GM21367 (cell line): ENCODE measurements around the gene MMD.
"Not testable (repeated sequence)": the region's sequence is repeated elsewhere in the genome, so short reads cannot be mapped to it uniquely, and the experiment has no call there.

ENCODE experiments used
- ATAC-seq: cut with Tn5 transposase; IDR thresholded peaks from one replicate; pipeline ENCODE4 v1.9.1; 2021; ENCODE audit not compliant: unreplicated experiment

MMD gene

GRCh38 chr17:55398689-55399088, 22.9 kb downstream of the MMD start:
- ATAC-seq: no peak

- no peak for ATAC-seq
These were observed 25.7 kb downstream of the MMD start for GRCh38 chr17:55395803-55396505.

DNA sequence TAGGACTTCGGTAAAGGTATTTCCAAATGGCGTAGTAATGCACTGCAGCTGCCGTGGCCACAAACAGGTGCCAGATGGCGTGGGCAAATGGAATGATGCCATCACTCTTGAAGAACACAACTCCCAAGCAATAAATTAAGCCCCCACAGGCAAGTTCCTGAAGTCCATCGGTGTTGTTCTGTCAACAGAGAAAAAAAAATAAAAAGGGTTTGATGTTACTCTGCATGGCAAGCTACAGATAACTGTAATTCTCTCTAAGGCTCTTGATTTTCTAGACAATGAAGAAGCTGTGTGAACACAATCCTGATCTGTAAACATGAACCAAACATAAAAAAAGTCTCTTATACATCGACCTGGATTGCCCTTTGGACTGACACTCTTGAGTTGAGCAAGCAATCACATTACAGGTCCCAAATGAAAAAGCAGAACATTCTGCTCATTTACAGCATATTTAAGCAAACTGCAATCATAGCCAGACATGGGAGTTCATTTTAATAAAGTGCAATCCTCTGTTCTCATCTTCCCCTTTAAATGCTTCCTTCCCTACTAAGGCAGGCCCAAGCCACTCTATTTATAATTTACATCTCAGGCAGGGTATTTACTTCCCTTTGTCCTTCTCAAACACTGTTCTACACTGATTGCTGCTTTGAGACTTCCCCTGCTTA, 27.1 kb downstream of the MMD start:
- no peak for ATAC-seq

- no peak for ATAC-seq
These were observed 29.7 kb downstream of the MMD start for GRCh38 chr17:55391764-55392467.

DNA sequence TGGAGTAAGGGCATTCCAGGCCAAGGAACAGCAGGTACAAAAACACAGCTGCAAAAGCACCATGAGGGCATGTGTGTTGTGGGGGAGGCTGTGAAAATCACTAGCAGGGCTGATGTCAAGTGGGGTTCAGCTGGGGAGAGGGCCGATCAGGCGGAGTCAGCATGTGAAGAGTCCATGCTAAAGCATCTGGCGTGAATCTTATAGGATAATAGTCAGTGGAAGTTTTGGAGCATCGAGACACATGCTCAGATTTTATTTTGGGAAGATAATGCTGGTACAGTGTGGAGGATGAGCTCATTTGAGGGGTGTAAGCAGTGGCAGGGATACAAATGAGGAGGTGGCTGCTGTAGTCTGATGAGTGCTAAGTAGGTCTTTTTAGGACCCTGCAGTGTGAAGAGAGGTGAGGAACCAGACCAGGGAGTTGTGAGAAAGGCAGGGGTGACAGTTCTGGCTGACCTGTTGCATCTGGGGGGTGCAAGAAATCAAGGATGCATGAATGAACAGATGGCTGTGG, 30.3 kb downstream of the MMD start:
- ATAC-seq: no peak

DNA sequence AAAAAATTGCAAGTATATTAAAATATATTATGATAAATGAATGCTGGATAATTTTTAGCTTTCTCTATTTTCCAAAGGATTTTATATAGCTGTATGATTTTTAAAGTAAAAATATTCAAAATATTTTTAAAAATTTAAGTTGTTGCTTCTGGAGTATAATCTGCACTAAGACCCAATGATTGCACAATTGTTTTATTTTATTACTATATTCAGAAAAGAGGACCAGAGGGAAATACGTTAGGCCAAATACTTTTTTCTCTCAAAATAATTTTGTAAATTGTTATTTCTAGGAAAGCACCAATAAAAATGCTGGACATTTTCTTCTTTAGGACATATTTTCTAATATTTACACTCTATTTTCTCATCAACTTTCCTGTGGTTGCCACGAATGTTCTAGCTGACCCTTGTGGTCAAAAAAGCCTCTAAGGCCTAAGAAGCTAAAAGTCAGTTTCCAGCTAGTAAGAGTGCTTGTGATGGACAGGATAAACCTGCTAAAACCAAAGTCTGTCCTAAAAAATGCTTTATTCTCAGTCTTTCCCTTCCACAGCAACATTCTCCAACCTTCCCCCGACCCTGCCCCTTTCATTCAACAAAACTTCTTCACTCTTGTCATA, 31.2 kb downstream of the MMD start:
- no peak for ATAC-seq

DNA sequence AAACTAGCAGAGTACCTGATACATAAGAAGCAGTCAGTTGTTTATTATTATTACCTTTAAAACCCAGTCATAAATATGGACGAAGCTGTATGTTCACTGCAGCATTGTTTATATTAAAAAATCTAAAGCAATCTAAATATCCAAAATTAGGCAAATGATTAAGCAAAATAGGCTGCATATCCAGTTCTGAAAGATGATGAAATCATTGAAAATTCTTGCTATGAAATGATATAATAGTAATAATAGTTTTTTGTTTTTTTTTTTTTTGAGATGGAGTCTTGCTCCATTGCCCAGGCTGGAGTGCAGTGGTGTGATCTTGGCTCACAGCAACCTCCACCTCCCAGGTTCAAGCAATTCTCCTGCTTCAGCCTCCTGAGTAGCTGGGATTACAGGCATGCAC, 31.9 kb downstream of the MMD start:
- not testable (repeated sequence) for ATAC-seq

DNA sequence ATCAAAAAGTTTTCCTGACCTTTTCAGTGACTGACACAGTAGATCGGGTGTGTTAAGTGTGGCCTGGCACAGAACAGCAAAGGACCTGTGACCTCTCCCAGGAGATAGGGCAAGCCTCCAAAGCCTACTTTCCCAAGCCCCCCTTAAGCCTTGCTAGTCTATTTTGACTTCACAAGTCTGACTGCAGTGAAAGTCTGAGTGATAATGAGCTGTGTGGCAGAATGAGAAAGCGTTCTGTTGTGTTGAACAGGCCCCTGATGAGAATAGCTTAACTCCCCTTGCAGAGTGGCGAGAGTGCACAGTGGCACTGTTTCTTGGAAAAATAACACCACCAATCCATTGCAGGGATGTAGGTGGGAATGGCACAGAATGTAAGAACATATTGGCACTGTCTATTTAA, 32.8 kb downstream of the MMD start:
- ATAC-seq: no peak

- no peak for ATAC-seq
These were observed 34.8 kb downstream of the MMD start for GRCh38 chr17:55386796-55387332.

- no peak for ATAC-seq
These were observed 36.9 kb downstream of the MMD start for GRCh38 chr17:55384643-55385232.

- ATAC-seq: no peak
These were observed 37.6 kb downstream of the MMD start for GRCh38 chr17:55383771-55384642.

DNA sequence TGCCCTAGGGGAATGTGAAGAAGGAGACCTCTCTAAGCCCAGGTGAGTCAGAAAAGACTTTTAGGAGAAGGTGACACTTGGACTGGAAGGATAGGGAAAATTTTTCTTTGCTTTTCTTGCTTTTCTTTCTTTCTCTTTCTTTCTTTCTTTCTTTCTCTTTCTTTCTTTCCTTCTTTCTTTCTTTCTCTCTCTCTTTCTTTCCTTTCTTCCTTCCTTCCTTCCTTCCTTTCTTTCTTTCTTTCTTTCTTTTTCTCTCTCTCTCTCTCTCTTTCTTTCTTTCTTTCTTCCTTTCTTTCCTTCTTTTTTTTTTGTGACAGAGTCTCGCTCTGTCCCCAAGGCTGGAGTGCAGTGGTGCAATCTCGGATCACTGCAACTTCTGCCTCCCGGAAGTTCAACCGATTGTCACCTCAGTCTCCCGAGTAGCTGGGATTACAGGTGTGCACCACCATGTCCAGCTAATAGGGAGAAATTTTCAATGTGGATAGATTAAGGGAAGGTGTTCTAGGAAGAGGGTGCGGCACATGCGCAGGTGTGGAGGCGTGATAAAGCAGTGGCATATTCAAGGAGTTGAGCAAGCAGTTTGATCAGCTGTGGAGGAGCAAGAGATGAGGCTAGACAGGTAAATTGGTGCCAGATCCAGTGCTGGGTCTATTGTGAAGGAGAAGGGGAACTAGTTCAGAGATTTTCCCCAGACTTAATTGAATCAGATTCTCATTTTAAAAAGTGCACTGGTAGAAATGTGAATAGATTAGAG, 40.4 kb downstream of the MMD start:
- ATAC-seq: no peak

- no peak for ATAC-seq
These were observed 43.9 kb downstream of the MMD start for GRCh38 chr17:55377671-55378275.

DNA sequence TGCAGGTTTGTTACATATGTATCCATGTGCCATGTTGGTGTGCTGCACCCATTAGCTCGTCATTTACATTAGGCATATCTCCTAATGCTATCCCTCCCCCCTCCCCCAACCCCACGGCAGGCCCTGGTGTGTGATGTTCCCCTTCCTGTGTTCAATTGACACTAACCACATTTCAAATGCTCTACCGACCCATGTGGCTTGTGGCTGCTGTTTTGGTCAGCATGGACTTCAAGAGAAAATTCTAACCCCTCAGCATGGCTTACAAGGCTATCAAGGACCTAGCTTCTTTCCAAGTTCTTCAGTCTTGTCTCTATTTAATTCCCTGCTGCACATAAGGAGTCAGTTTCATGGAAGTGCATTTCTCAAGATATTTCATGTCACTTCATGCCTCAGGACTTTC, 52.9 kb downstream of the MMD start:
- no peak for ATAC-seq

GRCh38 chr17:55366020-55366481, 55.6 kb downstream of the MMD start:
- no peak for ATAC-seq

GRCh38 chr17:55363033-55363432, 58.6 kb downstream of the MMD start:
- no peak for ATAC-seq

DNA sequence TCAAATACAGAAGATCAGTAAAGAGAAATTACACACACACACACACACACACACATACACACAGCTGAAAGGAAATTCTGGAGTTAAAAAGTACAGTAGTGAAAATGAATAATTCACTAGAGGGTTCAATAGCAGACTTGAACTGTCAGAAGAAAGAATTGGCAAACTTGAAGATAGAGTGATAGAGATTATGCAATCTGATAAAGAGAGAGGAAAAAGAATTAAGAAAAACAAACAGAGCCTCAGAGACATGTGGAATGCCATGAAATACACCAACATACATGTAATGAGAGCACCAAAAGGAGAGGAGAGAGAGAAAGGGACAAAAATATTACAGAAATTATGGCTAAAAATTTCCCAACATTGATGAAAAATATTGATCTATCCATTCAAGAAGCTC, 60.7 kb downstream of the MMD start:
- no peak for ATAC-seq

- peak; percentile 90 for ATAC-seq
These were observed 65.0 kb downstream of the MMD start for GRCh38 chr17:55356434-55357328.
